Ovary (tissue), 3 donors: ENCODE measurements around the gene NR3C2.

Experiments used
- EP300 ChIP-seq: sonication (generic); formaldehyde crosslinking; IDR thresholded peaks from one replicate; pipeline ENCODE4 v1.6.1; 2017; ENCODE audit warnings: antibody characterized with exemption
- TF ChIP-seq, protein P1 (sequence below), 3 donors: fragments of 450-650 bp in 2 of 3; fragments of 200-600 bp in 1 of 3; IDR thresholded peaks; one replicate each; pipeline versions ENCODE4 v1.5.1 to v1.8.0; 2016 to 2022; ENCODE audit warnings: antibody characterized with exemption in 3 of 3, mild to moderate bottlenecking in 1 of 3
- donor health status: DM: no; HTN: no; CAD: no.

DNA sequence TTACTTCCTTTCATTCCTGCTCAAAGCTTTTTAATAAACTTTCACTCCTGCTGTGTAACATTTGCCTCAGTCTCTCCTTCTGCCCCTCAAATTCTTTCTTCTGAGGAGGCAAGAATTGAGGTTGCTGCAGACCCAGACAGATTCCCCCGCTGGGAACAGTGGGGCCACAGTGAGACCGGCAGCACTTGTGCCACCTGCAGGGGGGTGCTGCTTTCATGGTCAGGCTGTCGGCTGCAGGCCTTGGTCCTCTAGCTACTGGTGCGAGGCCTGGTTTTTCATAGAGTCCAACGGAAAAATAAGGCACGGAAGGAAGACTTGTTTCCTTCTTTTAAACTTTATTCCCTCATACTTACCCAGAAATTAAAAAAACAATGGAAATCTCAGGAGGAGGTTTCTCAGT, 296.7 kb downstream of the NR3C2 start:
- TF ChIP-seq, protein P1, sequence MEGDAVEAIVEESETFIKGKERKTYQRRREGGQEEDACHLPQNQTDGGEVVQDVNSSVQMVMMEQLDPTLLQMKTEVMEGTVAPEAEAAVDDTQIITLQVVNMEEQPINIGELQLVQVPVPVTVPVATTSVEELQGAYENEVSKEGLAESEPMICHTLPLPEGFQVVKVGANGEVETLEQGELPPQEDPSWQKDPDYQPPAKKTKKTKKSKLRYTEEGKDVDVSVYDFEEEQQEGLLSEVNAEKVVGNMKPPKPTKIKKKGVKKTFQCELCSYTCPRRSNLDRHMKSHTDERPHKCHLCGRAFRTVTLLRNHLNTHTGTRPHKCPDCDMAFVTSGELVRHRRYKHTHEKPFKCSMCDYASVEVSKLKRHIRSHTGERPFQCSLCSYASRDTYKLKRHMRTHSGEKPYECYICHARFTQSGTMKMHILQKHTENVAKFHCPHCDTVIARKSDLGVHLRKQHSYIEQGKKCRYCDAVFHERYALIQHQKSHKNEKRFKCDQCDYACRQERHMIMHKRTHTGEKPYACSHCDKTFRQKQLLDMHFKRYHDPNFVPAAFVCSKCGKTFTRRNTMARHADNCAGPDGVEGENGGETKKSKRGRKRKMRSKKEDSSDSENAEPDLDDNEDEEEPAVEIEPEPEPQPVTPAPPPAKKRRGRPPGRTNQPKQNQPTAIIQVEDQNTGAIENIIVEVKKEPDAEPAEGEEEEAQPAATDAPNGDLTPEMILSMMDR (IDR thresholded peaks at IDR 0.05): no peak
- no peak for TF ChIP-seq EP300
